ENCODE data around the gene SMYD3.

SMYD3 gene

DNA sequence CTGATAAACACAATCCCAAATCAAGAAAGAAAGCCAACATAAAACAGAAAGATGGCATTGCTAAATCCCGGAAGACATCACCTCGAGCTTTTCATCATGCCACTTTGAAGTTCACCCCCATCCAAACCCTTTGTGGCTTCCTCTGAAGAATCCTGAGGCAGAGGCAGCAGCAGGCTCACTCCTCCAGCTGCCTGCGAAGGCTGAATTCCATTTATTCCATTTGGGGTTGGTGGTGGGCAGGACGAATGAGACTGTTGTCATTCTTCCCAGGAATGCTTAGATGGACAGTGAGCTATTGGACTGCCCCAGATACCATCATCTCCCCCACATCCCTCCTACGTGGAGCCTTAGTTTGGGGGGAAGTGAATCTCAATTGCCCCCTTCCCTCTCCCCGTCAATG, 437.5 kb downstream of the SMYD3 start:
- DNase-seq (ENCODE audit: low read depth in 2 of 2) = no peak

DNA sequence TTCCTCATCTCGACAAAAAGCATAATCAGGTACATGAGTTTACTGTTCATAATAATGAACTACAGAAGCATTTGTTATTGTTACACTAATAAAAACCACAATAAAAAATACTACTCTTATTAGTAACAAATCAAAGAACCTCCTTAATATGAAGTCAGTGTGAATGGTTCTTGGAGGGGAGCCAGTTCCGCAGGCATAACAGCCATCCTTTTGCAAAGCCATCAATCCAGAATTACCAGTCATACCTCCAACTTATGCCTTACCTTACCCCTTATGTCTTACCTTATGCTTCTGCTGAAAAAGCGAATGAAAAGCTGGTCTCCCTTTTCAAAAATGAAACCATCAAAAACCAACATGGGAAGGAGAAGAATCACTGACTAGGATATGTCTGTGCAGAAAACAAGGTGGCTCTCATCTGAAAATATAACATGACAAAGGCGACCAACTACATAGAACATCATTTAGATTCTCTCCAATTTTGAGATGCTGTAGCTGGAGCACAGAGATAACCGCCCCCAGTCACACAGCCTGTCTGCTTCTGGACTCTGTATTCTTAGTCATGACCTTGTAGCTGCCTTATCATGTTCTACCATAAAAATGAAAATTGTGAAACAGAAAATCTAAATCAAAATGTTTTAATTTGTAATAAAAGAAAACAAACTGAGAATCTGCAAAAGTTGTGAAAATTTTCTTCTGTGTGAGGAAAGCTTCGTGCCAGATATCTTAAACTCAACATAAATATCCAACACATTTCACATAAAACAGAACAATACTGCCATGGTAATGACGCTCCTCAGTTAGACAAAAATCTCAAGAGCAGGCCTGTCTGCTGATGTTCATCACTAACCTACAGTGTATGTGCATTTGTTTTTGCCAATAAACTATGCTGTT, 438.2 kb downstream of the SMYD3 start:
- no peak for DNase-seq (ENCODE audit: low read depth in 2 of 2)

DNA sequence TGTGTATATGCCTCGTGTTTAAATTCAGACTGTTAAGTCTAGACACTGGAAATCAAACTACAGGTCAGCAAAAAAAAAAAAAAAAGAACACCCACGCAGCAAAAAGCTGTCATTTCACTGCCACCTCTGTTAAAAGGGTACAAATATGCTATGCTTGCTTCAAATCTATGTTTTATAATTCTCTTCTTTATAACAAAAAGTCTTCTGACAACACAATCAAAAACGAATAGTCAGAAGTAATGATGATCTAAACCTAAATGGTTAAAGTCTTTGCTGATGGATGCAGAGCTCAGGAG, 438.9 kb downstream of the SMYD3 start:
- DNase-seq (ENCODE audit: low read depth in 2 of 2) = no peak

DNA sequence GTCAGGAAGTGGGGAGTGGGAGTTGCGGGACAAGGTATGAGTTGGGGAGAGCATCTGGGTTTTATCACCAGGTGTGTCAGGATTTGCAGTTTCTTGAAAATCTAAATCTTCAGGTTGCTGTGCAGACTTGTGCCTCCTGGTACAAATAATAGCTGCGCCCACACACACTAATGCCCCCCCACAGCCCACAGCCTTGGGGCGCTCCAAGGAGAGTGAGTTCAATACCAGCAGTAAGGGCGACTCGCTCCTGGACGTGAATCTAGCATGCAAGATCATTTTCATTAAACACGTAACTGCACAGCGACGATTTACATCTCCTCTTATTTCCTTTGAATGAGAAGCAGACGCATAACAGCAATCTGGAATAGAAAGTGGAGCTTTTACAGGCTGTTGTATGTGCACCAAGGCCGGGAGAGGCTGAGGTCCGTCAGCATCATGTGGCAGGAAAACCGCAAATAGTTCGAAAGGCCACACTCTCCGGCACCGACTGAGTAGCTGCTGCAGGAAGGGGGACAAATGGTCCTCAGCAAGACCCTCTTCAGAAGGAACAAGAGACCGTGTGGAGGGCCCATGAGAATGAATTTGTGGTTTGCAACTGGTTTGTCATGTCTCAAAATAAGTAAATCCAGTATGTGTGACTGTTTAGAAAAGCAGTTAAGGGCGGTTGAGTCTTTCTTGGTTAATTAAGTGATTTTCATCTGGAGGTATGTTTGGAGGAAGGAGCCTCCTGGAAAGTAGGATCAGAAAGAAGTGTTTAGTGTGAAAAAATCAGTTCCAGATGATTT, 439.5 kb downstream of the SMYD3 start:
- DNase-seq (ENCODE audit: low read depth in 2 of 2) = no peak

DNA sequence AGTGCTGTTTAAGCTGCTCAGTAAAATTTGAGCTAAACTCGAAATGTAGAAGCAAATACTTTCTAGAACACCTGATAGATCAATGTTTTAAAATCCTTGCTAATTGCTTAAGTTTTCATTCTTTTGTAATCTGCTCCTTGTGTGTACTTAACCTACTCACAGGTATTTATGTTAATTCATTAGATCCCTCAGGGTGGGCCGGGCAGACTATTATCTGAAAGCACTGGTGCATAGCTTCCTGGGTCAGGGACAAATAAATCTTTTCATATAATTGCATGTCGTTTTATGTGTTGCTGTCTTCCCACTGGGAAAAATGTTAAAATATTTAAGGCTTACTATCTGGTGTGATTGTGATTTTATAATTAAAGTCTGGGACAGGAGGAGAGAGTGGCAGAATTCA, 440.5 kb downstream of the SMYD3 start:
- DNase-seq (ENCODE audit: low read depth in 2 of 2) = no peak

DNA sequence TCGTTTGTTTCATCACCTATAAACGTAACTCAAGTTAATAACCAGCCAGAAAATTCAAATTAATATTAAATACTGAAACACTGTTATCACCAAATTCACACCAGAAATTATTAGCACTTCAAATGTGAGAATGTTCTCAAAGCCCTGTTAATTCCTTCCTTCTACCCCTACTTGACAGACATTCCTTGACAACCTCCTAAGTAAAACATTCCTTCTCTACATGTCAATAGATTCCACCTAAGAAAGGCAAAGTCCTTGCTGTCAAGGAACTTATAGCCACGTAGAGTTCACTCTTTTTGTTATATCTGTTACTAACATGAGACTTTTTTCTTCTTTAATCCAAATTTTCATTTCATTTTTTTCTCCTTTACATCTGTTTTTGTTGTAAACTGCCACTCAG, 441.5 kb downstream of the SMYD3 start:
- no peak for DNase-seq (ENCODE audit: low read depth in 2 of 2)

DNA sequence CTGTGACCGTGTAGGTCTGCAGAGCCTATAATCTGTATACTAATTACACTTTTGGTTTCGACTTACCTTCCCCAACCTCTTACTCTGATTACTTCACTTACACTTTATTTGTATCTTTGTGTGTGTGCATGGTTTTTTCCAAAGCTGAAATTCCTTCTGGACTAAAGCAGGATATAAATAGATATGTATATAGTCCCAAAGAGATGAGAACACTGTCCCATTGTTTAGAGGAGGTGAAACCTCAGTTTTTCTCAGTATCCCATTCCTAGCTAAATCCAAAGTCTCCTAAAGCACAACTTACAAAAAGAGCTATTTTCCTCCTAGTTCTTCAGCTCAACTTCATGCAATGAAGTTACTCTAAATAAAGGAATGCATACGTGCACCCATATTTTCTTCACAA, 442.2 kb downstream of the SMYD3 start:
- DNase-seq (ENCODE audit: low read depth in 2 of 2) = no peak

DNA sequence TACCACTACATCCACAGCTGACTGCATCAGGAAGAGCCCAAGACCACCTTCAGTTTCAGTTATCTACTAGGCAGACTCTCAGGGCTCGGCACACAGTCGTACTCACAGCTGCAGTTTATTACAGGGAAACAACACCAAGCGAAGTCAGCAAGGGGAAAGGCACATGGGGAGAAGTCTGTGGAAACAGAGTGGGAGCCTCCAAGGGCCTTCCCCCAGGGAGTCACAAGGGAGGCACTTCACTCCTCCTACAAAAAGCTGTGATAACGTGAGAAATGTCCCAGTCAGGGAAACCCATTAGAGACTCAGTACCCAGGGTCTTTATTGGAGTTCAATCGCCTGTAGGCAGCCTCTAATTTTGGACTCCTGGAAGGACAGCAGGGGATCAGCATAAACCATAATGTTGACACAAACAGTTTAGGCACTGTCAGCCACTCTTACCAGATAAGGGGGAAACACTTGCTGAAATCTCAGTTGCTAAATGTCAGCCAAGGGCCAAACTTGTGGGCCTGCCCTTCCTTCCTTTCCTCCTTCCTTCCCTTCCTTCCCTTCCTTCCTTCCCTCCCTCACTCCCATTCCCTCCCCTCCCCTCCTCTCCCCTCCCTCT, 444.0 kb downstream of the SMYD3 start:
- DNase-seq (ENCODE audit: low read depth in 2 of 2) = no peak

DNA sequence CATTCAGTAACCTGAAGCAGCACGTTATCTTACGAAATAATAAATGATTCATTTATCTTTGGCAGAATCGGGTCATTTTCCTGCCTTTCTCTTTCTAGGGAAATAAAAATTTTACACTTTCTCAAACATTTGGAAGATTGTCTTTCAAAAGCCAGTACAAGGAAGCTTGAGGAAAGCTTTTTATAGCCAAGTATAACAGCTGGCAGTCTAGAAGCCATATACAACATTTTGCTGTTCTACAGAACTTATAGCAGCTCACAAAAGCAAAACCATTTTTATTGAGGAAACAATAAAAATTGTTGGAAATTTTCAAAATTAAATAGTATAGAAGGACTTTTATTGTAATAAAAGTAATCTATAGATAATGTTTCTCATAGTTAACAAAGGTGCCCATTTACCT, 448.6 kb downstream of the SMYD3 start:
- no peak for DNase-seq (ENCODE audit: low read depth in 2 of 2)

DNA sequence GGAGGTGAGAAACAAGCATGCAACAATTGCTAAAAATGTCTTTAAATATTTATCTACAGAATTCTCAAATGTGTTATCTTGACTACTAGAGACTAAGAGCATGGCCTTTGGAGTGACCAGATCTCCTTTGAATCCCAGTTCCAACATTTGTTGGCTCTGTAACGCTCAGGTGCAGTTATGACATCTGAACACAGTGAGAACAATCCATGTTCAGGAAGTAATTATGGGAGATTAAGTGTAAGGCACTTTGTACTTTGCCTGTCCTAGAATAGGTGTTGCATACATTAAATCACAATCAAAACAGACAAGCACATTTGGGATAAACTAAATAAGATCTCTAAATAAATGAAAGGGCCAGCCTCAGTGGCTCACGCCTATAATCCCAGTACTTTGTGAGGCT, 454.5 kb downstream of the SMYD3 start:
- no peak for DNase-seq (ENCODE audit: low read depth in 2 of 2)

DNA sequence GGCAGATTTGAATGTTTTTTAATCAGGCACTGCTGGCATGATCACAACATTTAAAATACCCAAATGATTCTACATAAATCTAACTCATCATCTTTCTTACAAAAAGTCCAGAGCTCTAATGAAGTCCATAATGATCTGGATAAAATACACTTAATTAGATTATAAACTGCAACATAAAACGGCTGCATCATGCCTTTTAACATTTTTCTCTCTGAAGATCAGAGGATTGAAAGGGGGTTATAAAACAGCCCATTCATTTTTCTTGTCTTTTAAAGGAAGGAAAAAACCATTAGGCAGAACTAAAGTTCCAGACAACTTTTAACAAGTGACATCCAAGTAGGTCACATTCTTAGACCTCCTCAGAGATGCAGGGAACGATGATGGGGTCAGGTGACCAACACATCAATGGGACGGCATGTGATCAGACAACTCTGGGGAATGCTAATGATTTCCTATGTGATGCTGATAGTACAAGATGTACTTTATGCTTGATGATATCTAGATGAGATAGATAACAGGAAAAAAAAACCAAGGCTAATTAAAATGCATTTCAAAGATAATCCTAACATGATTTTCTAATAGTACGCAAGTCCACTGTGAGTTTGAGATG, 455.1 kb downstream of the SMYD3 start:
- no peak for DNase-seq (ENCODE audit: low read depth in 2 of 2)

DNA sequence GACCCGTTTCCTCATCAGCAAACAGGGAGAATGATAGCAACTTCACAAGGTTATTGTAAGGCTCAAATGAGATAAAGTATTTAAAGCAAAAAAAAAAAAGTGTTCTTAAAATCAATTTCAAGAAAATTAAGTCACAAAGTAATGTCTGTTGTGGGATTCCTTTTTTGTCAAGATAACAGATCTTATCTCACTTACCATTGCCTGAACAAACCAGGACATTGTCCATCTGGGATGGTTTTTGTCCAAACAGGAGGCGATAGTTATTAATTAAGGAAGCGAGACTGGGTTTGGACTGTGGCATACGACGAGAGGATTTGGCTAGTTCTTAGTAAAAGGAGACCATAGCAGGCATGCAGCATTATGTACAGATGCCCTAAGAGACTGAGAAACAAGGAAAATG, 458.4 kb downstream of the SMYD3 start:
- no peak for DNase-seq (ENCODE audit: low read depth in 2 of 2)

DNA sequence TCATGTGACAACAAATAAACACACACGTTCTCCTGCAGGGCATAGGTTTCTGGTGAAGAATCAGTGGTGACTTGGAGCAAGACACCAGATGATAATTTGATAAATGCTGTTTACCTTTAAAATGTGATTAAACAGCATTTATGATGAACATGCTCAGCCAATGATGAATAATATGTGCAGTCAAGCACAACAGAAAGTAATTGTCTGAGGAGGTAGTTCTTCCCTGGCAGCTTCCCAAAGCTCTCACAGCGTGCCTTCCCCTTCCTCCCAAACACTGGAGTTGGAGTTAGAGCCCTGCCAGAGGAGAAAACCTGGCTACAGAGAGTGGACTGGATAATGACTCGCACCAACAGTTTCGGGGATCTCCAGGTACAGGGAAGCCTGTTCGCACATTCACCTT, 463.5 kb downstream of the SMYD3 start:
- DNase-seq (ENCODE audit: low read depth in 2 of 2) = no peak

DNA sequence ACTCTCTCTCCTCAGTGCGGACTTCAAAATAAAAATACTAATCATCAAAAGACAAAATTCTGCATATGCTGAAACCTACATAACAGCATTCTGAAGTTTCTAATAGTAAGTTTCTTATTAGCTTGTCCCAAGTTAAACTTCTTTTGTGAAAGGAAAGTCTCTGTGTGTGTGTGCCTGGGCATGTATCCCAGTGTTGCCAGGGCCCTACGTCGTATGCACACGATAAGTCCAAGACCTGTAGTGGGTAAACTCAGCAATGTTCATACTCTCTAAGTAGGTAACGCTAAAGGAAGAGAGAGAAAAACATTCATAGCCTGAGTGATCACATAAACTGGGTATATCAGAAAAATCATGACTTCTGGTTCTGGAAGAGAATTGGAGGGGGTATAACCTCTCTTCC, 465.7 kb downstream of the SMYD3 start:
- DNase-seq (ENCODE audit: low read depth in 2 of 2) = no peak

DNA sequence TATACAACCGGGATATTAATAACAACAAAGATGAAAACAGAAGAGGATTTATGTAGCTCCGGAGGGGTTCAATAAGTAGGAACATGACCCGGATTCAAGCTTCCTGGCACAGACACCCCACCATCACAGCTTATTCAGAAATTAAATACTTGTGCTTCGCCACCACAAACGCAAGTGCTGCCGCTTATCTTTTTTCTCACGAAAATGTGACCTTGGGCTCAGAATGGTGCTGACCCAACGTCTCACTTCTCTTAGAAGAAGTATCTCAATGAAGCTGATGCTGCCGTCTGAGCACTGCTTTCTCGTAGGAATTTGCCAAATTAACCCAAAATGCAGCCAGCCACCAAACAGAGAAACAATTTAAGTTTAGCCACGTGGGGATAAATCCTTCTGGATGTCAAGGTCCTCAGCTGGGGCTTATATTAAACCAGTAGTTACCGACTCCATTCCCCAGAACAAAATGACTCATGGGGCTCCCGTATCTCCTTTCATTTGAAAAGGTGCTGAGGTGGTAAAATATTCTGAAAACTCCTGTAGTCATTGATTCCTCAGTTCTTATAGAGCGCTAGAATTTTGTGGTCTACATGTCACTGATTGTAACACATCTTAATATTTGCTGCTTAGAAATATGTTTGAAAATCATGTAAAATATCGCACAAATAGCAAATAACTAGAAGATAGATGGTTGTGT, 466.7 kb downstream of the SMYD3 start:
- no peak for DNase-seq (ENCODE audit: low read depth in 2 of 2)

DNA sequence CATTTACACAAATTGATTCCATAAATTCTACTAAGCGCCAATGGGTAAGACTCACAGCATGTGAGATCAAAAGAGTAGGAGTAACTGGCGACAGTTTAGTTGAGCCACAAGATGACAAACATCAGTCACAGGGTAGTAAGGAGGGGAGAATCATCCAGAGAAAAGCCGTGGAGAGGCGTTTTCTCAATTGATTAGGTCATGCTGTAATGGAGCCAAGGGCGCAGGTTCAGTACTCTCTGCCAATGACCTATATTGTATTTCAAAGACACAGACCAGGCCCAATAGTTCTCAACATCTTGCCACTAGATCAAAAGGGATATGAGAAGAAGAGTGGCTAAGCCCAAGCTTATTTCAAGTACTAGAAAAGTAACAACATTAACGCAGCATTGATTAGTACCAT, 467.5 kb downstream of the SMYD3 start:
- no peak for DNase-seq (ENCODE audit: low read depth in 2 of 2)

DNA sequence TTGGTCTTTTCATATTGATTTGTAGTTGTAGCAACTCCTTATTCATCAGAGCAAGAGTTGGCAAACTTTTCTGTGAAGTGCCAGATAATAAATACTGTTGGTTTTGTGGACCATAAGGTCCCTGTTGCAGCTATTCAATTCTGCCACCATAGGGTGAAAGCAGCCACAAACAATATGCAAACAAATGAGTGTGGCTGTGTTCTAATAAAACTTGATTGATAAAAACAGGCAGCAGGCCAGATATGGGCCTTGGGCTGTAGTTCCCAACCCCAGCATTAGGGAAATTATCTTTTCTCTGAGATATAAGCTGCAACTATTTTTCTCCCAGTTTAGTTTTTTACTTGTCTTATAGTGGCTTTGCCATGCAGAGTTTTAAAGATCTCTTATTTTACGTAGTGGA, 469.2 kb downstream of the SMYD3 start:
- no peak for DNase-seq (ENCODE audit: low read depth in 2 of 2)

DNA sequence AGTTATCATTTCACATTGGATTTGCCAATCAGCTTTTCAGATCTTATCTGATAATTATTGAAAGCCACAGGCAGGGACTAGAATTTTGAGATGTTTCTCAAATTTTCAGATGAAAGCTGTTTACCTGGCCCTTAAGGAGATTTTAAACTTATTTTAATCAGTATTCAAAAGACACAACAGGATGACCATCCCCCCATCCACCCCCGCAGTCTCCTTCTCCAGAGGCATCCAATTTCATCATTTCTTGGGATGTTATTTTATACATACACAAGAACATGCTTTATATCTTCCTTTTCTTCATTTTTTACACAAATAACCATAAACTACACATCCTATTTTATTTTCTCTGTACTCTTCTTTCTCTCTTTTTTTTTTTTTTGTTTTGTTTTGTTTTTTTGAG, 470.9 kb downstream of the SMYD3 start:
- no peak for DNase-seq (ENCODE audit: low read depth in 2 of 2)

DNA sequence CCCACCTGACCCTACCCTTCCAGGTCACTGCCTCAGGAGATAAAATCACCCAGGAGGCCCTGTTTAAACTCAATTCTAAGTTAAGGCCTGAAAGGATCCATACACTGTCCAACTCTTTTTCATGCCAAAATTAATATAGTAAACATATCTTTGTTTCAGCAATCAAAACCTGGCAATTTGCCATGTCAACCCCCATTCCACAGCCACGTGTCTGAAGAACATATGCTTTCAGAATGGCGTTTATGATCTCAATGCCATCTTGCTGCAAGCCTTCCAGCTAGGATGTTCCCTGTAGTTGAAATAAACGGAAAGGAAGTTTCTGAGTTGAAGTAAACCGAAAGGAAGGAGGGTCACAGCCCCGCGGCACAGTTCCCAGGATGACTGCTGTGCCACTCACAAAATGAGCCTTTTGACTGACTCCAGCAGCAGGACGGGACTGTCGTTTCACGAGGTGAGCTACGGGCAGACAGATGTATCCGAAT, 472.0 kb downstream of the SMYD3 start:
- no peak for DNase-seq (ENCODE audit: low read depth in 2 of 2)

DNA sequence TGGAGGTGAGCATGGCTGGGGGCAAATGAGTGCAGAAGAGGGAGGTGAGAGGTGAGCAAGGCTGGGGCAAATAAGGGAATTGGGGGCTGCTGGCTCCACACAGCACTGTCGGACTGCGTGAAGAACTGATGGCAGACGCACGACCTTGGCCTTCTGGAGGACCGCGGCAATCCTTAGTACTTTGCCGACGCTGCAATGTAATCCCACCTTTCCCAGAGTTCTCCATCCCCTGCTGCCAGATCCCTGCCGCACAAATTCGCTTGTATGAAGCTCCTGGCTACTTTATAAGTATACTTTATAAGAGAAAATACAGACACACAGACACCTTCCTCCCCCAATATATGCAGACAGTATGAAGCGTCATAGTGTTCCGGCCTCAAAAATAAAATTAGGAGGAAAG, 472.4 kb downstream of the SMYD3 start:
- DNase-seq (ENCODE audit: low read depth in 2 of 2) = no peak

DNA sequence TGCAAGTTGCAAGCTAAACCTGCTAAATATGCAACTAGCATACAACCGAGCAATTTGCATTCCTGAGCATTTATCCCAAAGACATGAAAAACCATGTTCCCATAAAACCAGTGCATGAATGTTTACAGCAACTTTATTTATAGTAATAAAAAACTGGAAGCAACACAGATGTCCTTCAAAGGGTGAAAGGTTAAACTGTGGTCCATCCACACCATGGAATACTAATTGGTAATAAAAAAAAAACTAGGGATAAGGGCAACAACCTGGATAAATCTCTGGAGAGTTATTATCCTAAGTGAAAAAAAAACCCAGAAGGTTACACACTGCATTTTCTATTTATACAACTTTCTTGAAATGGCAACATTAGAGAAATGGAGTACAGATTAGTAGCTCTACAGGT, 474.1 kb downstream of the SMYD3 start:
- no peak for DNase-seq (ENCODE audit: low read depth in 2 of 2)

DNA sequence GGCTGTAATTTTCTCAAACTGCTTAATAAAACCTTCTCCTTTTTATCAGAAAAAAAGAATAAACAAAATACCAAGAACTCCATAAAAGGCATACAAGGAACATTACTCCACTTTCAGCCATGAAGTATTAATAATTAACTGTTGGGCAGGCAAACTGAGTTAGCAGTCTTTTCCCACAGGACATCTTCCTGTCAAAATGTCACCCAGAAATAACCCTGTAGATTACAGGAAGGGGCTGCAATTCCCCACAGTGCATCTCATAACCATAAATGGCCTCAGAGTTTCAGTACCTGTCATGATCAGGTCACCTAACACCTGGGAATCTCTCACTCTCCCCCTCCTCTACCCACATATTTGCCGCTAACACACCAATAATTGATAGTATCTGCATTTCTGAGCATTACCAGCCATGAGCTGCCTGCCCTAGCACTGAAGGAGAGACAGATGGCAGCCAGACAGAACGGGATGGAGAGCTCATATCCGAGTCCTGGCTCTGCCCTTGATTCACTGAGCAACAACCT, 475.0 kb downstream of the SMYD3 start:
- no peak for DNase-seq (ENCODE audit: low read depth in 2 of 2)
